B cell (primary cell): ENCODE data around the gene P4HA2. TPM values are rescaled to one million over a fixed set of nuclear protein-coding genes. Genes with fewer than 3 reads are reported as not detected.

Experiments used
- ATAC-seq: fragments of 200-7000 bp; cut with Tn5 transposase; one replicate; pipeline ENCODE4 v1.10.0; 2021; ENCODE audit warnings: low read depth, mild to moderate bottlenecking, moderate number of reproducible peaks, moderate library complexity
- CTCF ChIA-PET: fragments of 350-600 bp; sonication (Branson Sonifier 250); formaldehyde crosslinking; loops from one replicate; lab custom pipeline; 2021; ENCODE audit warnings: antibody characterized with exemption, inconsistent platforms; lab: Charles Lee
- POLR2A ChIA-PET: fragments of 350-600 bp; sonication (Branson Sonifier 250); formaldehyde crosslinking; loops from one replicate; lab custom pipeline; 2021; ENCODE audit warnings: antibody characterized with exemption; lab: Charles Lee
- DNase-seq: peaks from one replicate; pipeline ENCODE4 v3.0.0; 2013
- H2AFZ ChIP-seq: 2 replicates; pipeline ENCODE4 v1.6.1; 2012; ENCODE audit warnings: mild to moderate bottlenecking, low read depth, low read length; ENCODE audit not compliant: insufficient read depth, poor library complexity, severe bottlenecking
- H3K27ac ChIP-seq, 2 donors: 1 replicate in 1 of 2; 2 replicates in 1 of 2; pipeline ENCODE4 v1.5.1; 2012 to 2013; ENCODE audit warnings: low read length in 2 of 2, mild to moderate bottlenecking in 2 of 2, moderate library complexity in 1 of 2
- H3K27me3 ChIP-seq, 4 experiments: fragments of 200-600 bp in 1 of 4; sonication (generic) in 1 of 4; replicated peaks in 1 of 4; 1 replicate in 2 of 4; 2 replicates in 2 of 4; pipeline versions ENCODE4 v1.6.1 to v1.7.0; 2013 to 2016; ENCODE audit warnings: low read length in 3 of 4, mild to moderate bottlenecking in 2 of 4, mixed read lengths in 1 of 4, moderate library complexity in 1 of 4; ENCODE audit not compliant: insufficient read depth in 4 of 4, control insufficient read depth in 3 of 4; ENCODE audit errors: control extremely low read depth in 1 of 4
- H3K36me3 ChIP-seq, 2 experiments: replicated peaks in 1 of 2; 1 replicate in 1 of 2; 2 replicates in 1 of 2; pipeline versions ENCODE4 v1.6.1 to v1.7.1; 2013; ENCODE audit warnings: low read length in 1 of 2; ENCODE audit not compliant: insufficient read depth in 2 of 2, control insufficient read depth in 1 of 2; ENCODE audit errors: control extremely low read depth in 1 of 2, extremely low read depth in 1 of 2
- H3K4me1 ChIP-seq, 2 donors: fragments of 200-600 bp in 1 of 2; sonication (generic) in 1 of 2; 1 replicate in 1 of 2; 2 replicates in 1 of 2; pipeline versions ENCODE4 v1.5.1 to v1.6.1; 2013 to 2017; ENCODE audit warnings: low read length in 2 of 2; ENCODE audit not compliant: control insufficient read depth in 2 of 2, insufficient read depth in 2 of 2
- H3K4me2 ChIP-seq: replicated peaks from 2 replicates; pipeline ENCODE3; 2012; ENCODE audit warnings: mild to moderate bottlenecking, low read depth, low read length; ENCODE audit not compliant: poor library complexity, severe bottlenecking
- H3K4me3 ChIP-seq, 5 experiments: fragments of 200-600 bp in 1 of 5; sonication (generic) in 1 of 5; 1 replicate in 3 of 5; 2 replicates in 2 of 5; pipeline versions ENCODE4 v1.5.1 to v1.7.0; 2011 to 2016; ENCODE audit warnings: low read length in 4 of 5, mild to moderate bottlenecking in 4 of 5, low read depth in 2 of 5, control low read depth in 1 of 5, moderate library complexity in 1 of 5; ENCODE audit not compliant: insufficient read depth in 1 of 5; ENCODE audit errors: control extremely low read depth in 1 of 5, extremely low read depth in 1 of 5
- H3K79me2 ChIP-seq: fragments of 200-600 bp; sonication (generic); one replicate; pipeline ENCODE4 v1.6.0; 2016; ENCODE audit warnings: low read length; ENCODE audit not compliant: control insufficient read depth, insufficient read depth
- H3K9ac ChIP-seq: fragments of 200-600 bp; sonication (generic); 2 replicates; pipeline ENCODE4 v1.6.1; 2017; ENCODE audit warnings: mild to moderate bottlenecking, low read length, moderate library complexity
- H3K9me3 ChIP-seq, 3 donors: one replicate each; pipeline versions ENCODE4 v1.6.1 to v1.7.1; 2013; ENCODE audit warnings: low read length in 2 of 3; ENCODE audit not compliant: control insufficient read depth in 2 of 3, insufficient read depth in 1 of 3; ENCODE audit errors: control extremely low read depth in 1 of 3
- H4K20me1 ChIP-seq: 2 replicates; pipeline ENCODE4 v1.6.0; 2012; ENCODE audit warnings: mild to moderate bottlenecking, low read length; ENCODE audit not compliant: insufficient read depth, control insufficient read depth, poor library complexity, severe bottlenecking
- H3K27ac Mint-ChIP-seq: one replicate; pipeline ENCODE4 v1.8.0; 2021; ENCODE audit warnings: mixed read lengths
- H3K27me3 Mint-ChIP-seq: one replicate; pipeline ENCODE4 v1.8.0; 2021; ENCODE audit warnings: mixed read lengths
- H3K4me1 Mint-ChIP-seq: one replicate; pipeline ENCODE4 v1.8.0; 2021; ENCODE audit warnings: mixed read lengths
- H3K4me3 Mint-ChIP-seq: one replicate; pipeline ENCODE4 v1.8.0; 2021; ENCODE audit warnings: mixed read lengths
- H3K9me3 Mint-ChIP-seq: one replicate; pipeline ENCODE4 v1.8.0; 2022; ENCODE audit warnings: mixed read lengths; ENCODE audit not compliant: insufficient read depth
- CTCF ChIP-seq: fragments of 200-600 bp; IDR thresholded peaks from one replicate; pipeline ENCODE4 v1.8.0; 2022; ENCODE audit warnings: antibody characterized with exemption, mild to moderate bottlenecking
- EZH2 ChIP-seq: IDR thresholded peaks from 2 replicates; pipeline ENCODE4 v1.6.1; 2012; ENCODE audit warnings: borderline replicate concordance, low read depth, mild to moderate bottlenecking, moderate library complexity, low read length; ENCODE audit not compliant: insufficient read depth, poor library complexity, severe bottlenecking
- WGBS: methylation state at CpG from one replicate; pipeline ENCODE4 v1.1.5; 2013; ENCODE audit warnings: missing lambda C conversion rate; ENCODE audit not compliant: insufficient coverage; 5-methylcytosine and 5-hydroxymethylcytosine counted together
- intact Hi-C: fragments of 100-400 bp; cut with micrococcal nuclease; formaldehyde crosslinking; loops from one replicate; pipeline ENCODE4 v1.10.0; 2022
- polyA plus RNA-seq: library from polyadenylated mRNA; depleted of rRNA; stranded (reverse); fragments of >200 nt; gene quantifications from 2 replicates; pipeline ENCODE4 v1.2.3, GENCODE V29; 2012
- total RNA-seq, 2 donors: library from RNA; stranded (reverse); fragments of 120-200 nt in 1 of 2; gene quantifications; 1 replicate in 1 of 2; 2 replicates in 1 of 2; pipeline versions ENCODE4 v1.2.3 to v1.2.4, GENCODE V29; 2013 to 2022

The P4HA2 gene
- total and polyA plus RNA-seq, 2 donors (not counting 1 experiment from before 2014, with no cell fraction given) = 0.09 to 0.25 TPM

- H3K4me1 ChIP-seq = peaks cover 5 to 8% of the 10 kb centered on the region in 2 donors
- ATAC-seq = no peak
- H2AFZ ChIP-seq = no peak overlapping the region
- Mint-ChIP-seq H3K4me1 (peaks cover 3% of the 10 kb centered on the region), H3K9me3 (no peaks in the 10 kb centered on the region), H3K27ac (no peak overlapping the region), H3K4me3 (no peak overlapping the region), H3K27me3 (no peaks in the 10 kb centered on the region)
- H3K79me2 ChIP-seq = no peaks in the 10 kb centered on the region
- H3K4me3 ChIP-seq = no peak overlapping the region
- peaks cover 0 to 5% (median 0%) of the 10 kb centered on the region in 3 donors for H3K9me3 ChIP-seq
- no peak for TF ChIP-seq EZH2
- TF ChIP-seq CTCF = no peak
- intact Hi-C loops = no loop called here
- H4K20me1 ChIP-seq = no peaks in the 10 kb centered on the region
- no peaks in the 10 kb centered on the region for H3K36me3 ChIP-seq
- ChIA-PET CTCF (no interaction called here), POLR2A (no interaction called here)
- no peak overlapping the region for H3K27ac ChIP-seq
- WGBS = 93% methylated on average over 1 of the region's 1 CpG
- no peak overlapping the region for H3K9ac ChIP-seq
- H3K4me2 ChIP-seq = no peak overlapping the region
- peaks cover 0 to 8% (median under 1%) of the 10 kb centered on the region in 4 experiments for H3K27me3 ChIP-seq
- no peak for DNase-seq
Measured at GRCh38 chr5:132266836-132267160, 39.1 kb upstream of the P4HA2 start.

GRCh38 chr5:132266031-132266835 is 38.6 kb upstream of the P4HA2 start:
- ChIA-PET POLR2A (no interaction called here), CTCF (interaction anchor here (1.2 kb wide), 1 partner anchor 28 kb away, joined by 3 read pairs; no protein-coding TSS in a partner anchor)
- no peak for DNase-seq
- H3K27ac ChIP-seq = no peak overlapping the region
- intact Hi-C loops = no loop called here
- H3K4me3 Mint-ChIP-seq = no peak overlapping the region
- TF ChIP-seq CTCF = no peak
- TF ChIP-seq EZH2 = no peak
- H3K27me3 ChIP-seq = peaks cover 0 to 6% (median under 1%) of the 10 kb centered on the region in 4 experiments
- H3K4me1 ChIP-seq = peaks cover 2% of the 10 kb centered on the region in 2 donors
- H4K20me1 ChIP-seq = no peaks in the 10 kb centered on the region
- H3K27me3 Mint-ChIP-seq = no peaks in the 10 kb centered on the region
- no peaks in the 10 kb centered on the region for H3K9me3 ChIP-seq
- no peak overlapping the region for H3K27ac Mint-ChIP-seq
- no peak for ATAC-seq
- H3K9me3 Mint-ChIP-seq = no peaks in the 10 kb centered on the region
- H3K36me3 ChIP-seq = no peaks in the 10 kb centered on the region
- no peak overlapping the region for H3K9ac ChIP-seq
- no peak overlapping the region for H3K4me3 ChIP-seq
- H3K79me2 ChIP-seq = no peaks in the 10 kb centered on the region
- WGBS = over 99% methylated on average over 6 of the region's 7 CpGs
- H3K4me1 Mint-ChIP-seq = no peaks in the 10 kb centered on the region
- H2AFZ ChIP-seq = no peak overlapping the region
- no peak overlapping the region for H3K4me2 ChIP-seq
